K562 (cell line): ENCODE results near the gene PTGER2.

Experiments
- AFF4 ChIP-seq: sonication (generic); formaldehyde crosslinking; IDR thresholded peaks from 2 replicates; pipeline ENCODE4 v1.8.0; 2023; ENCODE audit warnings: mild to moderate bottlenecking, missing genetic modification reagents
- CBFB ChIP-seq: sonication (generic); formaldehyde crosslinking; IDR thresholded peaks from 2 replicates; pipeline ENCODE4 v1.4.0; 2020; ENCODE audit warnings: mild to moderate bottlenecking, missing genetic modification reagents
- CREM ChIP-seq: IDR thresholded peaks from 2 replicates; pipeline ENCODE4 v1.6.1; 2014; ENCODE audit warnings: antibody characterized with exemption, low read depth
- ESRRA ChIP-seq: fragments of 450-650 bp; IDR thresholded peaks from 2 replicates; pipeline ENCODE4 v1.6.1; 2014; ENCODE audit warnings: low read depth, mild to moderate bottlenecking, moderate library complexity, borderline replicate concordance
- KDM2B ChIP-seq: fragments of 250-450 bp; sonication (Bioruptor Pico); IDR thresholded peaks from 2 replicates; pipeline ENCODE4 v1.8.0; 2021; ENCODE audit warnings: mild to moderate bottlenecking, moderate library complexity
- KLF16 ChIP-seq: IDR thresholded peaks from 2 replicates; pipeline ENCODE4 v1.6.1; 2016; ENCODE audit warnings: antibody characterized with exemption
- POLR2AphosphoS5 ChIP-seq: IDR thresholded peaks from 2 replicates; pipeline ENCODE4 v1.6.1; 2011; ENCODE audit warnings: mild to moderate bottlenecking, low read depth, low read length, moderate library complexity; ENCODE audit not compliant: control insufficient read depth, insufficient read depth
- RAD21 ChIP-seq, 2 experiments: fragments of 250-450 bp in 1 of 2; fragments of 450-650 bp in 1 of 2; sonication (Bioruptor Pico) in 1 of 2; formaldehyde crosslinking in 1 of 2; IDR thresholded peaks in 1 of 2; conservative IDR thresholded peaks in 1 of 2; 2 replicates each; pipeline versions ENCODE4 v1.4.0 to v1.8.0; 2020 to 2022; ENCODE audit warnings: mild to moderate bottlenecking in 2 of 2, moderate library complexity in 1 of 2
- RBFOX2 ChIP-seq: fragments of 200-400 bp; formaldehyde crosslinking; IDR thresholded peaks from 2 replicates; pipeline ENCODE4 v1.6.1; 2017; ENCODE audit warnings: low read depth, mild to moderate bottlenecking, low read length, moderate library complexity
- SAFB2 ChIP-seq: fragments of 200-400 bp; formaldehyde crosslinking; IDR thresholded peaks from 2 replicates; pipeline ENCODE4 v1.6.1; 2018; ENCODE audit warnings: borderline replicate concordance, low read length, low read depth, moderate library complexity; ENCODE audit not compliant: severe bottlenecking
- STAT5A ChIP-seq: IDR thresholded peaks from 2 replicates; pipeline ENCODE4 v1.6.1; 2012; ENCODE audit warnings: low read length, inconsistent platforms, borderline replicate concordance
- ZFP36 ChIP-seq: fragments of 150-350 bp; IDR thresholded peaks from 2 replicates; pipeline ENCODE4 v1.6.1; 2018; ENCODE audit warnings: low read length, low read depth; ENCODE audit not compliant: partially characterized antibody
- TF ChIP-seq, protein P1 (sequence below), 3 experiments: IDR thresholded peaks in 2 of 3; conservative IDR thresholded peaks in 1 of 3; 2 replicates each; pipeline ENCODE4 v1.5.1; 2011 to 2012; ENCODE audit warnings: low read length in 3 of 3, mild to moderate bottlenecking in 3 of 3, control low read depth in 2 of 3, improper control_type of control experiment in 1 of 3, inconsistent platforms in 1 of 3, low read depth in 1 of 3, mixed read lengths in 1 of 3, moderate library complexity in 1 of 3; ENCODE audit not compliant: insufficient read depth in 2 of 3
- TF ChIP-seq, protein P2 (sequence below): IDR thresholded peaks from 3 replicates; pipeline ENCODE4 v1.6.1; 2011; ENCODE audit warnings: borderline replicate concordance, mild to moderate bottlenecking; ENCODE audit not compliant: insufficient read length, insufficient read depth

- TF ChIP-seq STAT5A (no peak), KDM2B (no peak), SAFB2 (no peak), RBFOX2 (no peak), RAD21 (CRISPR knock-in tag; conservative IDR thresholded peaks at IDR 0.05 in 1 of 2, IDR thresholded peaks at IDR 0.05 in 1 of 2) (no peak), KLF16 (no peak), ESRRA (no peak), CREM (no peak), ZFP36 (no peak), POLR2AphosphoS5 (no peak), AFF4 (no peak), CBFB (no peak)
- TF ChIP-seq, protein P1, sequence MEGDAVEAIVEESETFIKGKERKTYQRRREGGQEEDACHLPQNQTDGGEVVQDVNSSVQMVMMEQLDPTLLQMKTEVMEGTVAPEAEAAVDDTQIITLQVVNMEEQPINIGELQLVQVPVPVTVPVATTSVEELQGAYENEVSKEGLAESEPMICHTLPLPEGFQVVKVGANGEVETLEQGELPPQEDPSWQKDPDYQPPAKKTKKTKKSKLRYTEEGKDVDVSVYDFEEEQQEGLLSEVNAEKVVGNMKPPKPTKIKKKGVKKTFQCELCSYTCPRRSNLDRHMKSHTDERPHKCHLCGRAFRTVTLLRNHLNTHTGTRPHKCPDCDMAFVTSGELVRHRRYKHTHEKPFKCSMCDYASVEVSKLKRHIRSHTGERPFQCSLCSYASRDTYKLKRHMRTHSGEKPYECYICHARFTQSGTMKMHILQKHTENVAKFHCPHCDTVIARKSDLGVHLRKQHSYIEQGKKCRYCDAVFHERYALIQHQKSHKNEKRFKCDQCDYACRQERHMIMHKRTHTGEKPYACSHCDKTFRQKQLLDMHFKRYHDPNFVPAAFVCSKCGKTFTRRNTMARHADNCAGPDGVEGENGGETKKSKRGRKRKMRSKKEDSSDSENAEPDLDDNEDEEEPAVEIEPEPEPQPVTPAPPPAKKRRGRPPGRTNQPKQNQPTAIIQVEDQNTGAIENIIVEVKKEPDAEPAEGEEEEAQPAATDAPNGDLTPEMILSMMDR (IDR thresholded peaks at IDR 0.05 in 2 of 3, conservative IDR thresholded peaks at IDR 0.05 in 1 of 3; ENCODE audit: insufficient read depth in 2 of 3, low read depth in 1 of 3, low read length in 3 of 3): no peak
- TF ChIP-seq, protein P2, sequence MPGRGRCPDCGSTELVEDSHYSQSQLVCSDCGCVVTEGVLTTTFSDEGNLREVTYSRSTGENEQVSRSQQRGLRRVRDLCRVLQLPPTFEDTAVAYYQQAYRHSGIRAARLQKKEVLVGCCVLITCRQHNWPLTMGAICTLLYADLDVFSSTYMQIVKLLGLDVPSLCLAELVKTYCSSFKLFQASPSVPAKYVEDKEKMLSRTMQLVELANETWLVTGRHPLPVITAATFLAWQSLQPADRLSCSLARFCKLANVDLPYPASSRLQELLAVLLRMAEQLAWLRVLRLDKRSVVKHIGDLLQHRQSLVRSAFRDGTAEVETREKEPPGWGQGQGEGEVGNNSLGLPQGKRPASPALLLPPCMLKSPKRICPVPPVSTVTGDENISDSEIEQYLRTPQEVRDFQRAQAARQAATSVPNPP: no peak
Observed at GRCh38 chr14:52318062-52318461, 4.0 kb downstream of the PTGER2 start.
